Liver (tissue), 9 donors: ENCODE results near the gene SYCP2L. TPM values are rescaled to one million over a fixed set of nuclear protein-coding genes. Genes with fewer than 3 reads are reported as not detected.

Experiments
- DNase-seq: peaks from one replicate; pipeline ENCODE4 v3.0.0-alpha.2; 2017; ENCODE audit warnings: low spot score
- H3K27ac ChIP-seq, 2 donors: one replicate each; pipeline ENCODE4 v1.7.0; 2013; ENCODE audit warnings: inconsistent platforms in 2 of 2, low read length in 2 of 2, control low read depth in 1 of 2, low read depth in 1 of 2, mild to moderate bottlenecking in 1 of 2
- H3K27me3 ChIP-seq, 4 donors: one replicate each; pipeline versions ENCODE4 v1.6.1 to v1.7.0; 2013; ENCODE audit warnings: low read length in 3 of 4, inconsistent platforms in 1 of 4, mild to moderate bottlenecking in 1 of 4, moderate library complexity in 1 of 4; ENCODE audit not compliant: control insufficient read depth in 4 of 4, insufficient read depth in 4 of 4
- H3K36me3 ChIP-seq, 4 donors: one replicate each; pipeline versions ENCODE4 v1.6.1 to v1.7.0; 2013; ENCODE audit warnings: low read length in 3 of 4, mild to moderate bottlenecking in 3 of 4, low read depth in 1 of 4, moderate library complexity in 1 of 4; ENCODE audit not compliant: control insufficient read depth in 4 of 4, insufficient read depth in 3 of 4
- H3K4me1 ChIP-seq, 4 donors: one replicate each; pipeline versions ENCODE4 v1.6.1 to v1.7.0; 2013; ENCODE audit warnings: low read length in 3 of 4, mild to moderate bottlenecking in 3 of 4, moderate library complexity in 1 of 4; ENCODE audit not compliant: control insufficient read depth in 4 of 4, insufficient read depth in 4 of 4
- H3K4me3 ChIP-seq, 3 donors: one replicate each; pipeline versions ENCODE4 v1.6.1 to v1.7.0; 2013; ENCODE audit warnings: low read length in 3 of 3, control low read depth in 1 of 3, low read depth in 1 of 3, mild to moderate bottlenecking in 1 of 3
- H3K9ac ChIP-seq, 2 donors: one replicate each; pipeline ENCODE4 v1.7.0; 2013; ENCODE audit warnings: low read length in 2 of 2, mild to moderate bottlenecking in 2 of 2, moderate library complexity in 2 of 2, control low read depth in 1 of 2, low read depth in 1 of 2
- H3K9me3 ChIP-seq, 4 donors: one replicate each; pipeline versions ENCODE4 v1.6.1 to v1.7.0; 2013; ENCODE audit warnings: low read length in 3 of 4; ENCODE audit not compliant: control insufficient read depth in 4 of 4
- ATF3 ChIP-seq: IDR thresholded peaks from 2 replicates; pipeline ENCODE4 v1.6.1; 2016; ENCODE audit warnings: antibody characterized with exemption
- CTCF ChIP-seq: fragments of 150-350 bp; IDR thresholded peaks from 2 replicates; pipeline ENCODE4 v1.5.1; 2017; ENCODE audit warnings: improper control_type of control experiment, low read depth, low read length; ENCODE audit not compliant: missing input control
- EGR1 ChIP-seq, 2 donors: IDR thresholded peaks; 2 replicates each; pipeline ENCODE4 v1.6.1; 2016 to 2018; ENCODE audit warnings: antibody characterized with exemption in 2 of 2, low read depth in 2 of 2
- FOXA1 ChIP-seq: IDR thresholded peaks from 2 replicates; pipeline ENCODE4 v1.6.1; 2016; ENCODE audit warnings: antibody characterized with exemption
- FOXA2 ChIP-seq: IDR thresholded peaks from 2 replicates; pipeline ENCODE4 v1.6.1; 2016; ENCODE audit warnings: antibody characterized with exemption
- GABPA ChIP-seq, 2 donors: IDR thresholded peaks in 1 of 2; conservative IDR thresholded peaks in 1 of 2; 2 replicates each; pipeline ENCODE4 v1.6.1; 2016; ENCODE audit warnings: antibody characterized with exemption in 2 of 2, mild to moderate bottlenecking in 1 of 2, moderate library complexity in 1 of 2
- HNF4A ChIP-seq, 2 donors: conservative IDR thresholded peaks; 2 replicates each; pipeline ENCODE4 v1.6.1; 2016; ENCODE audit warnings: antibody characterized with exemption in 2 of 2, mild to moderate bottlenecking in 2 of 2
- HNF4G ChIP-seq: IDR thresholded peaks from 2 replicates; pipeline ENCODE4 v1.6.1; 2016; ENCODE audit warnings: antibody characterized with exemption
- JUND ChIP-seq, 2 donors: IDR thresholded peaks; 2 replicates each; pipeline ENCODE4 v1.6.1; 2016; ENCODE audit warnings: antibody characterized with exemption in 2 of 2
- MAX ChIP-seq: IDR thresholded peaks from 2 replicates; pipeline ENCODE4 v1.6.1; 2016; ENCODE audit warnings: antibody characterized with exemption
- NR2F2 ChIP-seq: IDR thresholded peaks from 2 replicates; pipeline ENCODE4 v1.6.1; 2016; ENCODE audit warnings: antibody characterized with exemption
- RAD21 ChIP-seq, 2 donors: IDR thresholded peaks; 2 replicates each; pipeline ENCODE4 v1.6.1; 2016; ENCODE audit warnings: antibody characterized with exemption in 2 of 2, mild to moderate bottlenecking in 2 of 2
- REST ChIP-seq: IDR thresholded peaks from 2 replicates; pipeline ENCODE4 v1.6.1; 2016; ENCODE audit warnings: antibody characterized with exemption, mild to moderate bottlenecking
- RXRA ChIP-seq, 2 donors: IDR thresholded peaks; 2 replicates each; pipeline ENCODE4 v1.6.1; 2017 to 2018; ENCODE audit warnings: antibody characterized with exemption in 2 of 2, mild to moderate bottlenecking in 1 of 2
- SP1 ChIP-seq: IDR thresholded peaks from 2 replicates; pipeline ENCODE4 v1.6.1; 2018; ENCODE audit warnings: antibody characterized with exemption, mild to moderate bottlenecking
- TAF1 ChIP-seq: conservative IDR thresholded peaks from 2 replicates; pipeline ENCODE4 v1.6.1; 2016; ENCODE audit warnings: antibody characterized with exemption, mild to moderate bottlenecking
- ZBTB33 ChIP-seq: IDR thresholded peaks from 2 replicates; pipeline ENCODE4 v1.6.1; 2016; ENCODE audit warnings: antibody characterized with exemption
- WGBS: extraction: QIAGEN DNeasy Blood & Tissue Kit; methylation state at CpG from one replicate; pipeline ENCODE4 v1.1.7; 2013; 5-methylcytosine and 5-hydroxymethylcytosine counted together
- polyA plus RNA-seq, 2 donors: library from polyadenylated mRNA; stranded (reverse) in 1 of 2; unstranded in 1 of 2; fragments of 200-250 nt in 1 of 2; fragments of >200 nt in 1 of 2; fragmentation: Nextera tagmentation in 1 of 2; extraction: Ambion mirVana in 1 of 2; gene quantifications; one replicate each; pipeline versions ENCODE4 v1.2.1 to v1.2.3, GENCODE V29; 2013 to 2015
- total RNA-seq, 2 donors: library from RNA; depleted of rRNA; stranded (reverse); fragments of >200 nt; gene quantifications; one replicate each; pipeline ENCODE4 v1.2.3, GENCODE V29; 2014
- donor health status: healthy.
- donor health status: healthy.
- donor health status: healthy.
- donor health status: healthy.
- donor health status: healthy.

SYCP2L gene
- total and polyA plus RNA-seq, 4 donors: 0.28 to 0.33 TPM; not detected in 2

- DNase-seq: no peak
- H3K9ac ChIP-seq: no peak overlapping the region
- TF ChIP-seq EGR1 (IDR thresholded peaks at IDR 0.05; ENCODE audit: low read depth in 2 of 2): no peak
- TF ChIP-seq NR2F2: no peak
- no peak for TF ChIP-seq RAD21 (IDR thresholded peaks at IDR 0.05)
- TF ChIP-seq ATF3: no peak
- no peak for TF ChIP-seq SP1
- TF ChIP-seq FOXA2: no peak
- no peak for TF ChIP-seq MAX
- no peak for TF ChIP-seq HNF4G
- no peak for TF ChIP-seq HNF4A (conservative IDR thresholded peaks at IDR 0.05)
- TF ChIP-seq TAF1: no peak
- TF ChIP-seq REST: no peak
- TF ChIP-seq ZBTB33: no peak
- TF ChIP-seq JUND (IDR thresholded peaks at IDR 0.05): no peak
- TF ChIP-seq CTCF: no peak
- TF ChIP-seq RXRA (IDR thresholded peaks at IDR 0.05): no peak
- TF ChIP-seq GABPA (IDR thresholded peaks at IDR 0.05 in 1 of 2, conservative IDR thresholded peaks at IDR 0.05 in 1 of 2): no peak
- no peak for TF ChIP-seq FOXA1
- H3K27ac ChIP-seq: no peak overlapping the region
- peaks cover 0 to 3% (median under 1%) of the 10 kb centered on the region in 4 donors for H3K36me3 ChIP-seq
- 69% methylated on average over 2 of the region's 2 CpGs for WGBS
- H3K9me3 ChIP-seq: no peaks in the 10 kb centered on the region
- no peak overlapping the region for H3K4me3 ChIP-seq
- H3K27me3 ChIP-seq: no peaks in the 10 kb centered on the region
- no peaks in the 10 kb centered on the region for H3K4me1 ChIP-seq
Measured at GRCh38 chr6:10991115-10991514, 104.3 kb downstream of the SYCP2L start.

GRCh38 chr6:10993896-10994295 is 107.0 kb downstream of the SYCP2L start:
- no peaks in the 10 kb centered on the region for H3K4me1 ChIP-seq
- H3K9ac ChIP-seq: no peak overlapping the region
- peaks cover 0 to 6% (median 1%) of the 10 kb centered on the region in 4 donors for H3K36me3 ChIP-seq
- DNase-seq: no peak
- H3K4me3 ChIP-seq: no peak overlapping the region
- H3K9me3 ChIP-seq: no peaks in the 10 kb centered on the region
- TF ChIP-seq HNF4G (no peak), ATF3 (no peak), SP1 (no peak), HNF4A (conservative IDR thresholded peaks at IDR 0.05) (no peak), NR2F2 (no peak)
- H3K27me3 ChIP-seq: no peaks in the 10 kb centered on the region
- WGBS: 98% methylated on average over 8 of the region's 8 CpGs
- H3K27ac ChIP-seq: no peak overlapping the region
